ENCODE measurements around the gene HTR3B. TPM values are rescaled to one million over a fixed set of nuclear protein-coding genes. Genes with fewer than 3 reads are reported as not detected.
"Not testable (repeated sequence)": the region's sequence is repeated elsewhere in the genome, so short reads cannot be mapped to it uniquely, and the experiment has no call there.

HTR3B gene
- polyA plus RNA-seq, 2 of the 4 experiments (the other 2 are of a cell fraction) = not detected

GRCh38 chr11:113932788-113933187, 28.2 kb downstream of the HTR3B start:
- H3K27ac ChIP-seq = no peak overlapping the region
- no peak overlapping the region for H3K4me2 ChIP-seq
- no peaks in the 10 kb centered on the region for H3K9me3 ChIP-seq
- FAIRE-seq (no peak), ATAC-seq (no peak), DNase-seq (ENCODE audit: low read depth in 1 of 2, low spot score in 1 of 2) (no peak)
- ChIA-PET POLR2A (no interaction called here), CTCF (no interaction called here)
- H3K4me1 ChIP-seq = no peaks in the 10 kb centered on the region
- WGBS (ENCODE audit: missing lambda C conversion rate) = 37% methylated on average over 7 of the region's 7 CpGs
- H3K4me3 ChIP-seq = no peak overlapping the region
- TF ChIP-seq E2F6 (IDR thresholded peaks at IDR 0.05; ENCODE audit: borderline replicate concordance, low read depth) (no peak), ZFP36 (IDR thresholded peaks at IDR 0.05; ENCODE audit: borderline replicate concordance, partially characterized antibody) (no peak), ZNF302 (CRISPR knock-in tag; IDR thresholded peaks at IDR 0.05) (no peak), GATA3 (IDR thresholded peaks at IDR 0.05; ENCODE audit: borderline replicate concordance) (no peak), HDAC2 (IDR thresholded peaks at IDR 0.05) (no peak), CBX8 (IDR thresholded peaks at IDR 0.05) (no peak)

DNA sequence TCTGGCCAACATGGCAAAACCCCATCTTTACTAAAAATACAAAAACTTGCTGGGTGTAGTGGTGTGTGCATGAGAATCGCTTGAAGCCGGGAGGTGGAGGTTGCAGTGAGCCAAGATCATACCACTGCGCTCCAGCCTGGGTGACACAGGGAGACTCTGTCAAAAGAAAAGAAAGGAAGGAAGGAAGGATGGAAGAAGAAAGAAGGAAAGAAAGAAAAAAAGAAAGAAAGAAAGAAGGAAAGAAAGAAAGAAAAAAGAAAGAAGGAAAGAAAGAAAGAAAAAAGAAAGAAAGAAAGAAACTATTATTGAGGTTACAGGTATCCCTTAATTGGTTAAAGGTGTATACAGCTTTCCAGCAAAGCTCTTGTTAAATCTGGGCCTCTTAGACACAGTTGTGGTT, 29.6 kb downstream of the HTR3B start:
- H3K4me1 ChIP-seq; CTCF ChIA-PET; DNase-seq (ENCODE audit: low read depth in 1 of 2, low spot score in 1 of 2); H3K9me3 ChIP-seq; FAIRE-seq; ATAC-seq; H3K27ac ChIP-seq; H3K4me2 ChIP-seq; POLR2A ChIA-PET; H3K4me3 ChIP-seq: not testable (repeated sequence)
- 87% methylated on average over 3 of the region's 3 CpGs for WGBS (ENCODE audit: missing lambda C conversion rate)

DNA sequence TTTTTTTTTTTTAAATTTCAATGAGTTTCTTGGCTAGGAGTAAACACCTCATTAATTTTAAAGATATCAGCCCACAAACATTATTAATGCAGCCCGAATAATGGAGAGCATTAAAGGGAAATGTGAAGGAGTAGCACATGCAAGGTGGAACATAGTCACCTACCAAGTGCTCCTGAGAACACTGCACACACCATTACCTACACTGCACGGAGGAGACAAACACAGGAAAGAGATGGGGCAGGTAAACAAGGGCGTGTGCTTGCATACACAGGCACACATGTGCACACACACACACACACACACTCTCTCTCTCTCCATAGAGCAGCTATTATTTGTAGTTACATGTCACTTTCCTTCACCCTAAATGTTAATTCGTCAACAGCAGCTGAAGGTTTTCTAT, 30.2 kb downstream of the HTR3B start:
- no peak for DNase-seq (ENCODE audit: low read depth in 1 of 2, low spot score in 1 of 2)
- WGBS (ENCODE audit: missing lambda C conversion rate) = 5% methylated on average over 4 of the region's 4 CpGs
- ChIA-PET CTCF (no interaction called here), POLR2A (no interaction called here)
- no peak for ATAC-seq
- no peak overlapping the region for H3K4me3 ChIP-seq
- no peak for TF ChIP-seq E2F6 (IDR thresholded peaks at IDR 0.05; ENCODE audit: borderline replicate concordance, low read depth)
- TF ChIP-seq ZNF302 (CRISPR knock-in tag; IDR thresholded peaks at IDR 0.05) = no peak
- TF ChIP-seq MYC (IDR thresholded peaks at IDR 0.05; ENCODE audit: borderline replicate concordance, low read length) = no peak
- H3K4me1 ChIP-seq = no peaks in the 10 kb centered on the region
- FAIRE-seq = no peak
- H3K9me3 ChIP-seq = no peaks in the 10 kb centered on the region
- H3K4me2 ChIP-seq = no peak overlapping the region
- no peak overlapping the region for H3K27ac ChIP-seq

GRCh38 chr11:113935858-113936257, 31.3 kb downstream of the HTR3B start:
- WGBS (ENCODE audit: missing lambda C conversion rate) = 37% methylated on average over 4 of the region's 4 CpGs
- H3K4me2 ChIP-seq = no peak overlapping the region
- DNase-seq (ENCODE audit: low read depth in 1 of 2, low spot score in 1 of 2) = no peak
- POLR2A ChIA-PET = no interaction called here
- no peak overlapping the region for H3K4me3 ChIP-seq
- no peaks in the 10 kb centered on the region for H3K9me3 ChIP-seq
- no peak for ATAC-seq
- TF ChIP-seq CHD4 (IDR thresholded peaks at IDR 0.05; ENCODE audit: borderline replicate concordance) (no peak), SMC3 (IDR thresholded peaks at IDR 0.05) (no peak), RNF2 (IDR thresholded peaks at IDR 0.05; ENCODE audit: borderline replicate concordance, low read depth) (no peak), ELK1 (IDR thresholded peaks at IDR 0.05; ENCODE audit: low read depth, low read length) (no peak), MAFK (IDR thresholded peaks at IDR 0.05; ENCODE audit: partially characterized antibody) (no peak), HDAC2 (IDR thresholded peaks at IDR 0.05) (no peak), E2F6 (IDR thresholded peaks at IDR 0.05; ENCODE audit: borderline replicate concordance, low read depth) (no peak), NFE2L2 (conservative IDR thresholded peaks at IDR 0.05; ENCODE audit: low read length) (no peak), CBX8 (IDR thresholded peaks at IDR 0.05) (no peak), FOSB (CRISPR knock-in tag; IDR thresholded peaks at IDR 0.05) (no peak), HOXB13 (CRISPR knock-in tag; IDR thresholded peaks at IDR 0.05; ENCODE audit: low read depth) (no peak), NR3C1 (IDR thresholded peaks at IDR 0.05) (no peak), TFCP2L1 (CRISPR knock-in tag; IDR thresholded peaks at IDR 0.05) (no peak), PHF8 (IDR thresholded peaks at IDR 0.05; ENCODE audit: borderline replicate concordance, low read depth) (no peak), KDM5A (IDR thresholded peaks at IDR 0.05) (no peak), NPAS2 (CRISPR knock-in tag; IDR thresholded peaks at IDR 0.05; ENCODE audit: borderline replicate concordance) (no peak)
- TF ChIP-seq, protein P1, sequence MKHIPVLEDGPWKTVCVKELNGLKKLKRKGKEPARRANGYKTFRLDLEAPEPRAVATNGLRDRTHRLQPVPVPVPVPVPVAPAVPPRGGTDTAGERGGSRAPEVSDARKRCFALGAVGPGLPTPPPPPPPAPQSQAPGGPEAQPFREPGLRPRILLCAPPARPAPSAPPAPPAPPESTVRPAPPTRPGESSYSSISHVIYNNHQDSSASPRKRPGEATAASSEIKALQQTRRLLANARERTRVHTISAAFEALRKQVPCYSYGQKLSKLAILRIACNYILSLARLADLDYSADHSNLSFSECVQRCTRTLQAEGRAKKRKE (CRISPR knock-in tag; IDR thresholded peaks at IDR 0.05; ENCODE audit: low read depth) = no peak
- TF ChIP-seq, protein P2, sequence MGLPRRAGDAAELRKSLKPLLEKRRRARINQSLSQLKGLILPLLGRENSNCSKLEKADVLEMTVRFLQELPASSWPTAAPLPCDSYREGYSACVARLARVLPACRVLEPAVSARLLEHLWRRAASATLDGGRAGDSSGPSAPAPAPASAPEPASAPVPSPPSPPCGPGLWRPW (IDR thresholded peaks at IDR 0.05) = no peak
- CTCF ChIA-PET = no interaction called here
- H3K27ac ChIP-seq = no peak overlapping the region
- no peaks in the 10 kb centered on the region for H3K4me1 ChIP-seq
- FAIRE-seq = no peak
